Forelimb muscle (tissue), 1 donor: ENCODE results near the gene RND3. TPM values are rescaled to one million over a fixed set of nuclear protein-coding genes. Genes with fewer than 3 reads are reported as not detected.

Source experiments
- DNase-seq: peaks from one replicate; pipeline ENCODE4 v3.0.0-alpha.2; 2013; ENCODE audit warnings: low read depth
- polyA plus RNA-seq: library from polyadenylated mRNA; unstranded; fragments of 120-200 nt; gene quantifications from one replicate; pipeline ENCODE4 v1.2.1, GENCODE V29; 2013; ENCODE audit not compliant: insufficient read length

RND3 gene
- polyA plus RNA-seq, 1 donor = 45.8 TPM

DNA sequence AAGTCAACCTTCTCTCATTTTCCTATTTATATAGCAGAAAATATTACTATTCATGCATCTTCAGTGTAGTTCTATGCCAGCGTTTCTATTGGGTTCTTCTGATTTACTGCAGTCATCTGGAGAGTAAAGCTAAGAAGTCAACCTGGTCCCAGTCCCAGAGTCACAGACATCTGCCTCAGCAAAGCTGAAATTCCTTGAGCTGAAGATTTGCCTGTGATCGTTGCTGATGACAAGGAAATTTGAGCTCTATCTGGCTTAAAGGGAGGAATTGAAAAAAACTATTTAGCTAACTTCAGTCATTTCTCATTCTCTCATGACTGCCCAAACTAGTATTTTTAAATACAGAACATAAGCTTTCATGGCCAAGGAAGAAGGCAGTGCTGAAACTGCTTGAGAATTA is 45.7 kb downstream of the RND3 start:
- DNase-seq = peak; percentile 53

DNA sequence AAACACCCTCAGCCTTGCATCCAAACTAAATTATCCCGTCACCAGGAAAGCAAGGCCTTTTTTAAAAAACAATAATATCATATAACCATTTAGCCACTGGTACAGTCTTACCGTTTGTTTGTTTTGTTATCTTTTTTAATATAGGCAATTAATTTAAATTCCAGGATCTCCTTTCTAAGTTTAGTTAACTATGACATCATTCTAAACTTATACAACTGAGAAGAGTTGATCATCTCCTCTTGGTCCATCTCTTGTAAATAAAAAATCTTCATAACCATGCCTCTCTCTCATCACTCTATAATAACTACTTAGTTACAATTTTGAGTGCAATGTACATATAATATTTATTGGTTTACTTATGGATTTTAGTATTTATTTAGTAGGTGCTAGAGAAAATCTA is 46.2 kb downstream of the RND3 start:
- DNase-seq = no peak

DNA sequence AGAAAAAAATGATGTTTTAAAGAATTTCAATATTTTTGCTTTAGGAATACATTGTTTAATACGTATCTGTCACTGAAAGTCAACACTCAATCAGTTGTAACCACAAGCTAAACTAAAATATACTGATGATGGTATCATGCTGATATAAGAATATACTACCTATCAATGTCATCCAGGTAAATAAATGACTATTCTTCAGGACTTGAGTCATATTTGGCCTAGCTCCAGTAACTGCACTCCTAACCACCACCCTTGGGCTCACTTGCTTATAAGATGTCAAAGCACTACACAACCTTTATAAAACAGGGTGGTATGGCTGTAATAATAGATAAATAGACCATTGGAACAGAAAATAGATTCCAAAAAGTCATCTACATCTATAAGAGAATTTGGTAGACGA is 48.8 kb downstream of the RND3 start:
- DNase-seq = no peak

- no peak for DNase-seq
These were observed 49.4 kb downstream of the RND3 start for GRCh38 chr2:150438041-150438440.

DNA sequence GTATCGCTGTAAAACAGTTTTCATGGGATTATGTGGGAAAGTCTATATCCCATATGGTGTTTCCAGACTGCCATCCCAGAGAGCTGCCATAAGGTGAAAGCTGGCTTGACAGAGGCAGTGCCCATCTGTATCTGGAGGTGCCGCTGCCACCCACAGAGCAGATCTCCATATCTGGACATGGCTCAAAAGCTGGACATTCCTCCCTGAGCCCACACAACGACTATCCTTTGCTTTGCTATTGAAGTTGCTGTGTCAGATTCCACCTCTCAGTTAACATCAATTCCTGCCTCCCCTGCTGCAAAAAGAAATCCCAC is 55.2 kb downstream of the RND3 start:
- no peak for DNase-seq

- DNase-seq = no peak
These were observed 55.7 kb downstream of the RND3 start for GRCh38 chr2:150431561-150432311.

DNA sequence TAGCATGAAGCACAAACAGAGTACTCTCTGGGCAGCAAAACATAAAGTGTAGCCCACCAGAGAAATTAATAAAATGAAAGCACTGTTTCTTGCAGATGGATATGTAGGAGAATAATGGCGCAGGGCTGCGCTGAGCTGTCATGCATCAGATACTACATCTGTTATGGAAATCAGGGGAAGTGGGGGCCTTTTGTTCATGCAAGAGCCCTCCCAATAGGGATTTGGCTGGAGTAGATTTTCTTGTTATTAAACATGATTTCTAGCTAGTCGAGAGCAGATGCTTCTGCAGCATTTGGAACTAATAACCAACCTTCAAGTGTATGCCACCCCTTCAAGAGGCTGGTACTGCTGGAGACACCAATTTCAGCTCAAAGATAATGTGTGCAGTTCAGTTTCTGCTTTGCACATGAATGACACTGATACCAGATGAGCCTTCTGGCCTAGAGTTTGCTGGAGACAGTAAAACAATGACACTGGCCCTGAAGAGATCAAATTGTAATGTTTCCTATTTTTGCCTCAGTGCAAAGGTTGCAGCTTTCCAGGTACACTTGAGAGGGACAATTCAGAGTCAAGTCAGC is 58.0 kb downstream of the RND3 start:
- no peak for DNase-seq

- no peak for DNase-seq
These were observed 58.8 kb downstream of the RND3 start for GRCh38 chr2:150428641-150429040.

DNA sequence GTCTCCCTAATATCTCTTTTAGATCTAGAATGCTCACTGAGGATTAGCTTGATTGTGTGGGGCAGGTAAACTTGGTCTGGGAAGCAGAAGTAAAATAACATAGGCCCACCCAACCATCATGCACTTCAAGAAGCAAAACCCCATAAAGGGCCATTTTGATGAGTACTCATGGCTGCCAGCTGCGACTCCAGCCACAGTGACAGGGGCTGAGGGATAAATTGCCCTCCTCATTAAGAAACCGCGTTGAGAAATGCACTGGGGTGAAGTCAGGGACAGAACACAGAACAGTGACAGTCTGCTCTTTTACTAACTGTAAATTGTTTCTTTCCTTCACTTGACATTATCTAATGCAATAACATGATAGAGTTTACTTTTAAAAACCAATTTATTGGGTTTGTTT is 60.2 kb downstream of the RND3 start:
- DNase-seq = no peak

DNA sequence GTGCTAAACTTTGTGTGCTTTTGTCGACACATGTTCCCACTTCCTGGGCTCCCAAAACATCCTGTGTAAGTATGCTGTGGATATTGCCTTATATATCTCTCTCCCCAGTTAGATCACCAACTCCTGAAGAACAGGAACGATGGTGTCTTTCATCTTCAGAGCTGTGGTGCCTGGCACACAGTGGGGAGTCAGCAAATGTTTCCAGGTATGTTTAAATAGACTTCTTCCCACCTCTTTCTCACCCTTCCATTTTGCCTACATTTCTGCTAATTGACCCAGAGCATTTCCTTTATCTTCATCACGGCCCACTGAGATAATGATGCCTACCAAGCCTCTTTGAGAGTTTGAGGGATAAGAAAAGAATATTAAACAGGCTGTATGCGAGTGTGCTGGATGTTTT is 60.7 kb downstream of the RND3 start:
- DNase-seq = no peak

- DNase-seq = no peak
These were observed 61.2 kb downstream of the RND3 start for GRCh38 chr2:150426315-150426714.

DNA sequence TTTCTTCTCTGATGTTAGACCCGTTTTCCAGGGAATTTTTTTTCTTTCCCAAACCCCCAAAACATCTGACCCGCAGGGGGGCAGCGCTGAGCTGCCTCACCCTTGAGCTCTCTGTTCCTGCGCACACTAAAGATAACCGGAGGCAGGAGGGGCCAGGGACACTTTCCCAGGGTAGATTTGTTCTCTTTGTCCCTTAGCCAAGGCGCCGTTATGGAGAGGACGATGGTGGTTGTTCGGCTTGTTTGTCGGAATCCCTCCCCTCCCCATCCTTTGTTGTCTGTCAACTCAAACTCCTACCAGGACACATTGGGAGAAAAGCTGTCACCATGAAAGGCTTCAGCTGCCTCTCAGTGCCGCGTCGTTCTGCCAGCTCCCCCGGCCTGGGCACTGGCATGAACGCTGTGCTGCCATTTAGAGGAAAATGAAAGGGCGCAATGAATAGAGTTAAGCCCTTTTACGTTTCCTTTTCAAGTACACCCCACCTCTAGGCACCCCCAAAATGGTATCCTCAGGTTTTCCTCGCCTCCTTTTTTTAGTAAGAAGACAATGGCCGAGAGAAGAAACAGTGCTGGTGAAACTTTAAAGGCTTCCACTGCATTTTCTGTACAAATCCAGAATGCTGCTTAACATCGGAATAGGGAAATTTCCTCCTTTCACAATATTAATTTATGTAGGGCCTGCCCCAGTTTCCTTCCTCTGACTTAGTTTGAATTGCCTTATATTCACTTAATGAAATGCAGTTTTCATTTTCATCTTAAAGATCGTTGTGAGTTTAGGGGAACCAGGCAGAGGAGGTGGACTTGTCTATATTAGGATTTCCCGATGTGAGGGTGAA is 62.1 kb downstream of the RND3 start:
- DNase-seq = no peak

GRCh38 chr2:150424406-150424805 is 63.1 kb downstream of the RND3 start:
- no peak for DNase-seq

- DNase-seq = no peak
These were observed 66.3 kb downstream of the RND3 start for GRCh38 chr2:150421126-150421651.

- DNase-seq = no peak
These were observed 68.6 kb downstream of the RND3 start for GRCh38 chr2:150418916-150419315.
